ENCODE data around the gene PTPRM.

Gene PTPRM

GRCh38 chr18:7900091-7900490, 333.0 kb downstream of the PTPRM start:
- no peak for TF ChIP-seq CTCF (IDR thresholded peaks at IDR 0.05; ENCODE audit: low read depth, low read length)
- DNase-seq (ENCODE audit: low read depth in 2 of 2) = no peak

GRCh38 chr18:7901657-7902056, 334.5 kb downstream of the PTPRM start:
- no peak overlapping the region for H3K4me3 ChIP-seq (replicated peaks in 1 of 2; ENCODE audit: low read depth in 2 of 2, low read length in 2 of 2)

More at GRCh38 chr18:7900091-7900490, 333.0 kb downstream of the PTPRM start:
- H3K4me3 ChIP-seq (replicated peaks in 1 of 2; ENCODE audit: low read depth in 2 of 2, low read length in 2 of 2) = no peak overlapping the region

GRCh38 chr18:7902399-7902839, 335.3 kb downstream of the PTPRM start:
- no peak for TF ChIP-seq CTCF (IDR thresholded peaks at IDR 0.05; ENCODE audit: low read depth, low read length)
- no peak overlapping the region for H3K4me3 ChIP-seq (replicated peaks in 1 of 2; ENCODE audit: low read depth in 2 of 2, low read length in 2 of 2)
- peak; percentile 38 to 57 for DNase-seq (ENCODE audit: low read depth in 2 of 2)

More at GRCh38 chr18:7901657-7902056, 334.5 kb downstream of the PTPRM start:
- no peak for TF ChIP-seq CTCF (IDR thresholded peaks at IDR 0.05; ENCODE audit: low read depth, low read length)
- no peak for DNase-seq (ENCODE audit: low read depth in 2 of 2)

GRCh38 chr18:7904529-7904928, 337.4 kb downstream of the PTPRM start:
- DNase-seq (ENCODE audit: low read depth in 2 of 2) = peak in 1 of 2 donors; percentile 71
- no peak overlapping the region for H3K4me3 ChIP-seq (replicated peaks in 1 of 2; ENCODE audit: low read depth in 2 of 2, low read length in 2 of 2)
- no peak for TF ChIP-seq CTCF (IDR thresholded peaks at IDR 0.05; ENCODE audit: low read depth, low read length)

GRCh38 chr18:7908681-7909299, 341.7 kb downstream of the PTPRM start:
- no peak overlapping the region for H3K4me3 ChIP-seq (replicated peaks in 1 of 2; ENCODE audit: low read depth in 2 of 2, low read length in 2 of 2)
- no peak for DNase-seq (ENCODE audit: low read depth in 2 of 2)
- no peak for TF ChIP-seq CTCF (IDR thresholded peaks at IDR 0.05; ENCODE audit: low read depth, low read length)

GRCh38 chr18:7914834-7915670, 347.9 kb downstream of the PTPRM start:
- no peak overlapping the region for H3K4me3 ChIP-seq (replicated peaks in 1 of 2; ENCODE audit: low read depth in 2 of 2, low read length in 2 of 2)
- no peak for DNase-seq (ENCODE audit: low read depth in 2 of 2)
- TF ChIP-seq CTCF (IDR thresholded peaks at IDR 0.05; ENCODE audit: low read depth, low read length) = no peak
